ENCODE measurements around the gene CST9. TPM values are rescaled to one million over a fixed set of nuclear protein-coding genes. Genes with fewer than 3 reads are reported as not detected.

The CST9 gene
- total and polyA plus RNA-seq, 2 of the 8 experiments (the other 6 are each of a cell fraction or from before 2014, with no cell fraction given), result 0.05 to 0.19 TPM

DNA sequence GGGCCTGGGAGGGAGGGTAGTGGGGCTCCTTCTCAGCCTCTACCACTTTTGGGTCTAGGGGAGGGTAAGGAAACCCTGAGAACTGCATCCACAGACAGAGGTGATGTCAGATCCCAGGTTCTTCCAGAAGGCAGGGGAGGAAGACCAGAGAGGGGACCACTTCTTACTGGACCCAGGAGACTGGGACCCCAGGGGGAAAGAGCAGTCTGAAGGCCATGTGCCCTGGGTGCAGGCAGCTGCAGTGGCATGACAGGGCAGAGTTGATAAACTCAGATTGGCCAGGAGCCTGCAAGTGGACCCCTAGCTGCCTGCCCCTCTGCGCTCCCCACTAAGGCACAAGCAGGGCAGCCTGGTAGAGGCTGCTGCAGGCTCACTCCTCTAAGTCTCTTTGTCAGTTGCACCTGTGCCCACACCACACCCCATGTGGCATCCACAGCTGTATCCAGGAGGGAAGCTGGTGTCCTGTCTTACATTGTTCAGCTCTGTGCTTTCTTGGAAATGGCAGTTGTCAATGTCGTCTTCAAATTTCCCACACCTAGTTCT, 40.1 kb downstream of the CST9 start (continued):
- no peak for TF ChIP-seq CHD7 (IDR thresholded peaks at IDR 0.05; ENCODE audit: insufficient replicate concordance, low read length)
- no peak for TF ChIP-seq SAP30 (IDR thresholded peaks at IDR 0.05; ENCODE audit: insufficient read depth, insufficient replicate concordance, low read length)
